Smooth muscle cell (in vitro differentiated cells): ENCODE measurements around the gene AQP2. TPM values are rescaled to one million over a fixed set of nuclear protein-coding genes. Genes with fewer than 3 reads are reported as not detected.
A peak's percentile ranks its signal among the peaks of the same experiment; 100 is the strongest.

Experiments
- DNase-seq: peaks from one replicate; lab custom pipeline; 2025; ENCODE audit not compliant: unreplicated experiment; lab: John Stamatoyannopoulos, UW
- H2AFZ ChIP-seq: fragments of 200-600 bp; sonication (generic); 2 replicates; pipeline ENCODE4 v1.6.0; 2016; ENCODE audit warnings: antibody characterized with exemption, low read depth, mild to moderate bottlenecking
- H3F3A ChIP-seq: fragments of 200-600 bp; sonication (generic); 2 replicates; pipeline ENCODE4 v1.6.0; 2017; ENCODE audit warnings: antibody characterized with exemption, low read depth
- H3K27ac ChIP-seq: fragments of 200-600 bp; sonication (generic); 2 replicates; pipeline ENCODE4 v1.5.1; 2016; ENCODE audit warnings: low read depth, mild to moderate bottlenecking
- H3K27me3 ChIP-seq: fragments of 200-600 bp; sonication (generic); 2 replicates; pipeline ENCODE4 v1.6.1; 2016; ENCODE audit warnings: low read depth, mild to moderate bottlenecking
- H3K36me3 ChIP-seq: fragments of 200-600 bp; sonication (generic); 2 replicates; pipeline ENCODE4 v1.5.1; 2016; ENCODE audit warnings: low read depth
- H3K4me1 ChIP-seq: fragments of 200-600 bp; sonication (generic); 2 replicates; pipeline ENCODE4 v1.5.1; 2016; ENCODE audit warnings: low read depth
- H3K4me2 ChIP-seq: fragments of 200-600 bp; sonication (generic); 2 replicates; pipeline ENCODE4 v1.6.0; 2016; ENCODE audit warnings: mild to moderate bottlenecking
- H3K4me3 ChIP-seq: fragments of 200-600 bp; sonication (generic); 2 replicates; pipeline ENCODE4 v1.5.1; 2016; ENCODE audit warnings: mild to moderate bottlenecking
- H3K79me2 ChIP-seq: fragments of 200-600 bp; sonication (generic); 2 replicates; pipeline ENCODE4 v1.6.0; 2016; ENCODE audit warnings: low read depth, mild to moderate bottlenecking
- H3K9ac ChIP-seq: fragments of 200-600 bp; sonication (generic); 2 replicates; pipeline ENCODE4 v1.6.0; 2016; ENCODE audit warnings: low read depth
- H3K9me3 ChIP-seq: fragments of 200-600 bp; sonication (generic); replicated peaks from 2 replicates; pipeline ENCODE4 v1.5.1; 2016; ENCODE audit warnings: low read depth
- H4K20me1 ChIP-seq: fragments of 200-600 bp; sonication (generic); 2 replicates; pipeline ENCODE4 v1.6.0; 2016; ENCODE audit warnings: low read depth
- CTCF ChIP-seq: fragments of 200-600 bp; sonication (generic); IDR thresholded peaks from 2 replicates; pipeline ENCODE4 v1.5.1; 2017; ENCODE audit warnings: borderline replicate concordance, mild to moderate bottlenecking, antibody characterized with exemption; ENCODE audit not compliant: insufficient read depth, poor library complexity, severe bottlenecking
- WGBS: methylation state at CpG from one replicate; pipeline ENCODE4 v1.1.7; 2016; ENCODE audit warnings: low lambda C conversion rate; 5-methylcytosine and 5-hydroxymethylcytosine counted together
- polyA plus RNA-seq: library from polyadenylated mRNA; unstranded; fragments of >200 nt; fragmentation: Nextera tagmentation; extraction: Ambion mirVana; gene quantifications from 2 replicates; pipeline ENCODE4 v1.2.1, GENCODE V29; 2016
- total RNA-seq: library from RNA; depleted of rRNA; stranded (reverse); fragments of >200 nt; gene quantifications from 2 replicates; pipeline ENCODE4 v1.2.3, GENCODE V29; 2014

Gene AQP2
- total and polyA plus RNA-seq, 2 experiments from 2014 or later, result 0.13 to 0.14 TPM

DNA sequence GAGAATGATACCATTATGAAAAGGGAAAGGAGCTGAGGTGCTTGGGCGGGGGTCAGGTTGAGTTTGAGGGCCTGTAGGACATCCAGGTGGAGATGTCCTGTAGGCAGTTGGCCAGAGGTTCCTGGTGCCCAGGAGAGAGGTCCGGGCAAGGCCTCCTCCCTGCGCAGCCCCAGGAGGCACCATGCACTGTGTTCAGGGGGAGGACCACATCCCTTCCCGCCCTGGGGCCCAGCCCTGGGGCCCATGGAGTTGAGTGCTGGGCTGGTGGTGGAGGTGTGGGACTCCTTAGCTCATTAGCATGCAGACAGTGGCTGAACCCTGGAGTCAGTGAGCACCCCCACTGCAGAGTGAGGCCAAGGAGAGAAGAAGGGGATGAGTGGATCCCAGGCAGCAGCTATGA, 41.2 kb upstream of the AQP2 start:
- H3K4me1 ChIP-seq, result peaks cover 15% of the 10 kb centered on the region
- DNase-seq, result no peak
- no peak overlapping the region for H3K9ac ChIP-seq
- H3F3A ChIP-seq, result no peaks in the 10 kb centered on the region
- H3K4me2 ChIP-seq, result peak overlapping the region; percentile 26
- no peaks in the 10 kb centered on the region for H3K27me3 ChIP-seq
- 98% methylated on average over 4 of the region's 4 CpGs for WGBS
- peak overlapping the region; percentile 28 for H3K27ac ChIP-seq
- no peaks in the 10 kb centered on the region for H4K20me1 ChIP-seq
- H3K79me2 ChIP-seq, result no peaks in the 10 kb centered on the region
- no peak for TF ChIP-seq CTCF
- H3K4me3 ChIP-seq, result no peak overlapping the region
- H3K9me3 ChIP-seq, result no peaks in the 10 kb centered on the region
- peak overlapping the region; percentile 58 for H2AFZ ChIP-seq
- H3K36me3 ChIP-seq, result no peaks in the 10 kb centered on the region

DNA sequence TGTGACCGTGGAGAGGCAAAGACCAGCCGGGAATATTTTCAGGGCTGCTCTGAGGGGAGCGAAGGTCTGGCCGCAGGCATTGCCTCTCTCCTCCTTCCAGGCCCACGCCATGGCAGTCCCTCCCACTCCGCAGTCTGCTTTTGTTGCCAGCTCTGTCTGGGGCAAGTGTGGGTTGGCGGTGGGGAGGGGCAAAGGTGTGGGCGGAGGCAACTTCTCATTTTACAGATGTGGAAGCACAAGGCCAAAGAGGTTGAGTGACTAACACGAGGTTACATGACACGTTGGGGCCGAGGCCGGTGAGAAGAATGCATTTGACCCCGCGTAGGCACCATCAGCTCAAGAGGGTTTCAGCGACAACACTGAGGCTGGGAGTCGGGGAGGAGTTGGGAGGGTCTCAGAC, 40.7 kb upstream of the AQP2 start:
- Histone ChIP-seq H3K27me3 (no peaks in the 10 kb centered on the region), H3K4me1 (peaks cover 15% of the 10 kb centered on the region), H3K9ac (no peak overlapping the region), H3K4me3 (no peak overlapping the region), H4K20me1 (no peaks in the 10 kb centered on the region), H3F3A (no peaks in the 10 kb centered on the region), H3K79me2 (no peaks in the 10 kb centered on the region), H2AFZ (peak overlapping the region; percentile 58), H3K4me2 (peak overlapping the region; percentile 26), H3K27ac (peak overlapping the region; percentile 28), H3K9me3 (no peaks in the 10 kb centered on the region), H3K36me3 (no peaks in the 10 kb centered on the region)
- 26% methylated on average over 16 of the region's 16 CpGs for WGBS
- no peak for TF ChIP-seq CTCF
- DNase-seq, result no peak

GRCh38 chr12:49910331-49911212, 40.0 kb upstream of the AQP2 start:
- Histone ChIP-seq H3K36me3 (no peaks in the 10 kb centered on the region), H3F3A (no peaks in the 10 kb centered on the region), H2AFZ (no peak overlapping the region), H3K9me3 (no peaks in the 10 kb centered on the region), H3K27me3 (no peaks in the 10 kb centered on the region), H3K79me2 (no peaks in the 10 kb centered on the region), H3K9ac (no peak overlapping the region), H3K4me1 (peaks cover 15% of the 10 kb centered on the region), H3K4me2 (no peak overlapping the region), H3K27ac (no peak overlapping the region), H4K20me1 (no peaks in the 10 kb centered on the region), H3K4me3 (no peak overlapping the region)
- 90% methylated on average over 15 of the region's 15 CpGs for WGBS
- DNase-seq, result no peak
- no peak for TF ChIP-seq CTCF

- Histone ChIP-seq H3F3A (no peaks in the 10 kb centered on the region), H3K4me1 (peaks cover 15% of the 10 kb centered on the region), H3K79me2 (no peaks in the 10 kb centered on the region), H3K4me3 (no peak overlapping the region), H3K36me3 (no peaks in the 10 kb centered on the region), H3K9ac (no peak overlapping the region), H3K4me2 (no peak overlapping the region), H4K20me1 (no peaks in the 10 kb centered on the region), H3K27ac (no peak overlapping the region), H2AFZ (no peak overlapping the region), H3K27me3 (no peaks in the 10 kb centered on the region), H3K9me3 (no peaks in the 10 kb centered on the region)
- TF ChIP-seq CTCF, result no peak
- no peak for DNase-seq
- 99% methylated on average over 2 of the region's 2 CpGs for WGBS
Measured at GRCh38 chr12:49911213-49911605, 39.3 kb upstream of the AQP2 start.
